Activated naive CD4-positive, alpha-beta T cell treated with anti-CD3 and anti-CD28 coated beads, Interleukin-2, amount 50 U/mL, for 24 hours (primary cell): ENCODE data around the gene ATE1.
"Not testable (repeated sequence)": the region's sequence is repeated elsewhere in the genome, so short reads cannot be mapped to it uniquely, and the experiment has no call there.

ENCODE experiments used
- H3K27ac Mint-ChIP-seq: one replicate; pipeline ENCODE4 v1.8.0; 2021; ENCODE audit warnings: mild to moderate bottlenecking, mixed read lengths
- H3K27me3 Mint-ChIP-seq: one replicate; pipeline ENCODE4 v1.8.0; 2021; ENCODE audit warnings: mixed read lengths
- H3K36me3 Mint-ChIP-seq: one replicate; pipeline ENCODE4 v1.8.0; 2021; ENCODE audit warnings: mixed read lengths
- H3K4me1 Mint-ChIP-seq: one replicate; pipeline ENCODE4 v1.8.0; 2021; ENCODE audit warnings: mixed read lengths
- H3K4me3 Mint-ChIP-seq: one replicate; pipeline ENCODE4 v1.8.0; 2021; ENCODE audit warnings: mild to moderate bottlenecking, mixed read lengths
- H3K9me3 Mint-ChIP-seq: one replicate; pipeline ENCODE4 v1.8.0; 2021; ENCODE audit warnings: mixed read lengths

ATE1 gene

DNA sequence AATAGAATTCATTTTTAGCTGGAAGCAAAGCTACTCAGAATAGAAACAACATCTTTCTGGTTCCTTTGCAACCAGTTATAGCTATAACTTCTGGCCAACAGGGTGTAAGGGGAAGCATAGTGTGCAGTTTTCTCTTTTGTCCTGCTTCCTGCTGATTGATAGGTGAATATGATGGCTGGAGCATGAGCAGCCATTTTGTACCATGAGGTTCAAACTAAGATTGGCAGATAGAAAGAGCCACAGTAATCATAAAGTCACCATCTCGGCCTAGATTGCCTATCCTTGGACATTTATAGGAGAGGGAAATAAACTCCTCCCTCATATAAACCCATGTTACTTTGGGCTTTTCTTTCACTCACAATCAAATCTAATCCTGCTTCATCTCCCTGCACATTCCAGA is 227.4 kb downstream of the ATE1 start:
- Mint-ChIP-seq H3K27ac (no peak overlapping the region), H3K4me3 (no peak overlapping the region), H3K27me3 (no peaks in the 10 kb centered on the region), H3K4me1 (no peaks in the 10 kb centered on the region), H3K9me3 (peaks cover 8% of the 10 kb centered on the region), H3K36me3 (no peaks in the 10 kb centered on the region)

- H3K4me1 Mint-ChIP-seq, H3K27me3 Mint-ChIP-seq, H3K27ac Mint-ChIP-seq, H3K36me3 Mint-ChIP-seq, H3K4me3 Mint-ChIP-seq, H3K9me3 Mint-ChIP-seq: not testable (repeated sequence)
Observed at GRCh38 chr10:121699703-121700102, 228.1 kb downstream of the ATE1 start.

- Mint-ChIP-seq H3K27ac (no peak overlapping the region), H3K36me3 (no peaks in the 10 kb centered on the region), H3K4me3 (no peak overlapping the region), H3K27me3 (no peaks in the 10 kb centered on the region), H3K4me1 (no peaks in the 10 kb centered on the region), H3K9me3 (peaks cover 8% of the 10 kb centered on the region)
Observed at GRCh38 chr10:121698902-121699301, 228.9 kb downstream of the ATE1 start.

- no peaks in the 10 kb centered on the region for H3K27me3 Mint-ChIP-seq
- no peak overlapping the region for H3K27ac Mint-ChIP-seq
- H3K36me3 Mint-ChIP-seq = no peaks in the 10 kb centered on the region
- no peaks in the 10 kb centered on the region for H3K4me1 Mint-ChIP-seq
- no peak overlapping the region for H3K4me3 Mint-ChIP-seq
- H3K9me3 Mint-ChIP-seq = peaks cover 8% of the 10 kb centered on the region
Observed at GRCh38 chr10:121698336-121698735, 229.5 kb downstream of the ATE1 start.

GRCh38 chr10:121696854-121697253 is 231.0 kb downstream of the ATE1 start:
- Mint-ChIP-seq H3K36me3 (no peaks in the 10 kb centered on the region), H3K27ac (no peak overlapping the region), H3K4me3 (no peak overlapping the region), H3K4me1 (no peaks in the 10 kb centered on the region), H3K9me3 (peaks cover 4% of the 10 kb centered on the region), H3K27me3 (peaks cover 1% of the 10 kb centered on the region)

DNA sequence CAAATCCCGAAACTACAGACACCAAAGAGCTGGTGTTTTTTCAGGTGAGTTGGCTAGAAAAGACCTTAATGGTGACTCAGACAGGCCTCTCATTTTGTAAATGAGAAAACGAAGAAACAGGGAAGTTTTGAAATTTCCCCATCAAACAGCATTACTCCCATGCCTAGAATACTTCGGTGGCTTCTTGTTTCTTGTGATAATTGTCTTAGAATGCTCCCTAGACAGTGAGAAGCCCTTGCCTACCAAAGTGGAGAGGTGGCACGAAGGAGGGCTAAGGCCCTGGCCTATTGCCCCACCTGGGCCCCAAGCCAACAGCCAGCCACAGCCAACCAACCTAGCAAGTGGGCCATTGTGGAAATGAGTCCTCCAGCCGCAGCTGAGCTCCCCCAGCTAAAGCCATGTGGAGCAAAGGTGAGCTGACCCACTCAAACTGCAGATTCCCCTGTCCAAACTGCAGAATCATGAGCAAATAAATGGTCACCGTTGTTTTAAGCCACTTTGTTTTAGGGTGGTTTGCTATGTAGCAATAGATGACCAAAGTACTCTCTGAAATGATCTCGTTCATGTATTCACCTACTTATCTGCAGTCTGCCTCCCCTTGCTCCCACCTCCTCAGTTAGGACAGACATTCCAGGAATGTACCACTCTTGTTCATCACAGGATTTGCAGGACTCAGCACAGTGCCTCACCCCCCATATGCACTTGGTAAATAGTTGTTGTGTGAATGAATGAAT is 231.9 kb downstream of the ATE1 start:
- no peak overlapping the region for H3K27ac Mint-ChIP-seq
- H3K27me3 Mint-ChIP-seq = peaks cover 1% of the 10 kb centered on the region
- H3K4me3 Mint-ChIP-seq = no peak overlapping the region
- no peaks in the 10 kb centered on the region for H3K36me3 Mint-ChIP-seq
- H3K9me3 Mint-ChIP-seq = no peaks in the 10 kb centered on the region
- H3K4me1 Mint-ChIP-seq = no peaks in the 10 kb centered on the region

GRCh38 chr10:121694966-121695643 is 232.7 kb downstream of the ATE1 start:
- H3K4me1 Mint-ChIP-seq = no peaks in the 10 kb centered on the region
- no peak overlapping the region for H3K4me3 Mint-ChIP-seq
- H3K36me3 Mint-ChIP-seq = no peaks in the 10 kb centered on the region
- no peak overlapping the region for H3K27ac Mint-ChIP-seq
- H3K9me3 Mint-ChIP-seq = no peaks in the 10 kb centered on the region
- peaks cover 1% of the 10 kb centered on the region for H3K27me3 Mint-ChIP-seq

GRCh38 chr10:121694327-121694965 is 233.4 kb downstream of the ATE1 start:
- H3K4me3 Mint-ChIP-seq = no peak overlapping the region
- H3K27me3 Mint-ChIP-seq = peaks cover 1% of the 10 kb centered on the region
- H3K36me3 Mint-ChIP-seq = no peaks in the 10 kb centered on the region
- no peak overlapping the region for H3K27ac Mint-ChIP-seq
- H3K9me3 Mint-ChIP-seq = no peaks in the 10 kb centered on the region
- H3K4me1 Mint-ChIP-seq = no peaks in the 10 kb centered on the region

GRCh38 chr10:121692626-121693025 is 235.2 kb downstream of the ATE1 start:
- H3K27me3 Mint-ChIP-seq = peaks cover 1% of the 10 kb centered on the region
- H3K4me3 Mint-ChIP-seq = no peak overlapping the region
- no peaks in the 10 kb centered on the region for H3K9me3 Mint-ChIP-seq
- no peak overlapping the region for H3K27ac Mint-ChIP-seq
- H3K36me3 Mint-ChIP-seq = no peaks in the 10 kb centered on the region
- no peaks in the 10 kb centered on the region for H3K4me1 Mint-ChIP-seq

DNA sequence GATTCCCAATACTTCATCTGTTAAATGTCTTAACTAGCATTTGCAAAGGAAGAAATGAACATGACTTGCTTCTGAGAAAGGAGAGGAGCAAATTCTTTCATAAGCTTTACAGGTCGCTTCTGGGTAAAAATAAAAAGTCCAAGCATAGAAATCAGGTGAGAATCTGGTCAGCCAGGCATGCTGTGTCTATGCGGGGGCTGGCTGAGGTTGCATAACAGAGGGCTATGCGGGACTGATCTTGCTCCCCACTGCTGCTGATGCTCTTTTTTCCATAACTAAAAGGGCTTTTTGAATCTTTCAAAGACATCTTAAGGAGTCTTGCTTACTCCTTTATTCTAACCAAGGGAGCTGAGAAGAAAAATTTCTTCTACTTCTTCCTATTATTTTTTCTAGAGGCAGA is 236.9 kb downstream of the ATE1 start:
- Mint-ChIP-seq H3K4me3 (no peak overlapping the region), H3K36me3 (no peaks in the 10 kb centered on the region), H3K4me1 (no peaks in the 10 kb centered on the region), H3K27ac (no peak overlapping the region), H3K27me3 (peaks cover 1% of the 10 kb centered on the region), H3K9me3 (no peaks in the 10 kb centered on the region)
